ENCODE data around the gene FOXJ3. TPM values are rescaled to one million over a fixed set of nuclear protein-coding genes. Genes with fewer than 3 reads are reported as not detected.

FOXJ3 gene
- total and polyA plus RNA-seq, 2 of the 8 experiments (the other 6 are each of a cell fraction or from before 2014, with no cell fraction given): 48.6 to 51.9 TPM

DNA sequence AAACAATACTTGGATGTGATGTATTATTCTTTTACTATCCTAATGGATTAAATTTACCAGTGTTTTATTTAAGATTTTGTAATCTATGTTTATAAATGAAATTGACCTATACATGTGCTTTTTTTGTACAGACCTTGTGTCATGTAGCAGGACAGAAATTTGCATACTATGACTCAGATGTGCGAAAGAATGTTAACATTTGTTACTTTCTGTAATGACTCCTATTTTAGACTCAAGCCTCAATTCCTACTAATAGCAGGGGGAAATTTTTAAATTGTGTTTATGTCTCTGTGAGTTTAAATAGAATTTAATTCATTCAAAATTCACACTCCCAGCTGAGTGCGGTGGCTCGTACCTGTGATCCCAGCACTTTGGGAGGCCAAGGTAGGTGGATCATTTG is 23.8 kb upstream of the FOXJ3 start:
- ChIA-PET CTCF (ENCODE audit: partially characterized antibody) (interaction anchor here (0.7 kb wide), 1 partner anchor 26 kb away, joined by 3 read pairs; no protein-coding TSS in a partner anchor), POLR2A (ENCODE audit: partially characterized antibody) (no interaction called here)
- Histone ChIP-seq H2BK12ac (ENCODE audit: low read depth, low read length) (no peak overlapping the region), H3K79me2 (ENCODE audit: control insufficient read depth in 1 of 2, insufficient read depth in 2 of 2, low read length in 2 of 2) (no peaks in the 10 kb centered on the region), H3K36me3 (ENCODE audit: control insufficient read depth in 2 of 4, insufficient read depth in 4 of 4, low read length in 3 of 4) (no peaks in the 10 kb centered on the region), H4K91ac (replicated peaks; ENCODE audit: insufficient read length, low read length) (no peak overlapping the region), H2BK15ac (ENCODE audit: low read length) (no peak overlapping the region), H3K14ac (ENCODE audit: insufficient read length) (no peak overlapping the region), H3K56ac (replicated peaks; ENCODE audit: insufficient read length, low read depth, low read length) (no peak overlapping the region), H3K9me3 (ENCODE audit: insufficient read depth in 2 of 2, low read depth in 1 of 2, low read length in 1 of 2) (no peaks in the 10 kb centered on the region), H2AK5ac (ENCODE audit: low read depth, low read length) (no peak overlapping the region), H4K20me1 (replicated peaks in 1 of 2; ENCODE audit: control insufficient read depth in 1 of 2, insufficient read depth in 2 of 2, low read length in 2 of 2) (no peaks in the 10 kb centered on the region), H3K23me2 (ENCODE audit: low read depth, low read length) (no peaks in the 10 kb centered on the region), H2BK5ac (ENCODE audit: low read depth, low read length) (no peak overlapping the region), H2BK120ac (replicated peaks; ENCODE audit: low read depth, low read length) (no peak overlapping the region), H3K18ac (ENCODE audit: extremely low read depth, low read length) (no peak overlapping the region), H2AFZ (ENCODE audit: low read length) (no peak overlapping the region), H4K8ac (ENCODE audit: extremely low read depth, insufficient read depth, low read length) (no peak overlapping the region), H3K4me2 (ENCODE audit: insufficient read depth in 1 of 2, low read depth in 2 of 2, low read length in 2 of 2) (no peak overlapping the region), H4K5ac (ENCODE audit: insufficient read length, low read depth, low read length) (no peak overlapping the region), H2BK20ac (ENCODE audit: low read length) (no peak overlapping the region), H3K27ac (ENCODE audit: low read depth, low read length) (no peak overlapping the region), H3K4me3 (ENCODE audit: extremely low read depth in 1 of 4, insufficient read depth in 2 of 4, low read depth in 3 of 4, low read length in 4 of 4) (no peak overlapping the region), H3K23ac (ENCODE audit: insufficient read length) (no peak overlapping the region), H3K79me1 (ENCODE audit: low read depth, low read length) (no peaks in the 10 kb centered on the region), H3K9ac (replicated peaks in 1 of 4; ENCODE audit: extremely low read depth in 1 of 4, low read depth in 3 of 4, low read length in 3 of 4) (no peak overlapping the region), H3K27me3 (replicated peaks in 1 of 4; ENCODE audit: control insufficient read depth in 3 of 4, extremely low read depth in 1 of 4, insufficient read depth in 3 of 4, low read length in 3 of 4) (peaks cover 0 to 1% (median 0%) of the 10 kb centered on the region in 4 experiments; a peak in 1 of 7 replicates), H3K4ac (replicated peaks; ENCODE audit: insufficient read length, low read depth, low read length) (no peak overlapping the region), H3K4me1 (replicated peaks in 1 of 4; ENCODE audit: control insufficient read depth in 3 of 4, insufficient read depth in 4 of 4, low read length in 3 of 4) (0 out of 7 replicates have a peak, but pooled peaks cover 0 to 2% (median 0%) of the 10 kb centered on the region in 4 experiments)
- TF ChIP-seq BACH1 (IDR thresholded peaks at IDR 0.05; ENCODE audit: low read length) (no peak), EZH2 (IDR thresholded peaks at IDR 0.05; ENCODE audit: low read depth, low read length, severe bottlenecking) (no peak), RFX5 (IDR thresholded peaks at IDR 0.05; ENCODE audit: borderline replicate concordance, low read depth, low read length) (no peak), TAF1 (IDR thresholded peaks at IDR 0.05; ENCODE audit: low read depth, low read length) (no peak), CHD1 (IDR thresholded peaks at IDR 0.05; ENCODE audit: low read depth, low read length) (no peak)
- TF ChIP-seq, protein P1, sequence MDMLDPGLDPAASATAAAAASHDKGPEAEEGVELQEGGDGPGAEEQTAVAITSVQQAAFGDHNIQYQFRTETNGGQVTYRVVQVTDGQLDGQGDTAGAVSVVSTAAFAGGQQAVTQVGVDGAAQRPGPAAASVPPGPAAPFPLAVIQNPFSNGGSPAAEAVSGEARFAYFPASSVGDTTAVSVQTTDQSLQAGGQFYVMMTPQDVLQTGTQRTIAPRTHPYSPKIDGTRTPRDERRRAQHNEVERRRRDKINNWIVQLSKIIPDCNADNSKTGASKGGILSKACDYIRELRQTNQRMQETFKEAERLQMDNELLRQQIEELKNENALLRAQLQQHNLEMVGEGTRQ (IDR thresholded peaks at IDR 0.05; ENCODE audit: low read length): no peak
- TF ChIP-seq, protein P2, sequence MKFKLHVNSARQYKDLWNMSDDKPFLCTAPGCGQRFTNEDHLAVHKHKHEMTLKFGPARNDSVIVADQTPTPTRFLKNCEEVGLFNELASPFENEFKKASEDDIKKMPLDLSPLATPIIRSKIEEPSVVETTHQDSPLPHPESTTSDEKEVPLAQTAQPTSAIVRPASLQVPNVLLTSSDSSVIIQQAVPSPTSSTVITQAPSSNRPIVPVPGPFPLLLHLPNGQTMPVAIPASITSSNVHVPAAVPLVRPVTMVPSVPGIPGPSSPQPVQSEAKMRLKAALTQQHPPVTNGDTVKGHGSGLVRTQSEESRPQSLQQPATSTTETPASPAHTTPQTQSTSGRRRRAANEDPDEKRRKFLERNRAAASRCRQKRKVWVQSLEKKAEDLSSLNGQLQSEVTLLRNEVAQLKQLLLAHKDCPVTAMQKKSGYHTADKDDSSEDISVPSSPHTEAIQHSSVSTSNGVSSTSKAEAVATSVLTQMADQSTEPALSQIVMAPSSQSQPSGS (IDR thresholded peaks at IDR 0.05; ENCODE audit: low read length): no peak
- FAIRE-seq (no peak), DNase-seq (ENCODE audit: low read depth in 1 of 2, low spot score in 2 of 2) (no peak)
- 92% methylated on average over 3 of the region's 3 CpGs; no CpG with 5 or more reads in 1 of the 2 experiments for WGBS, 2 experiments (ENCODE audit: extremely low coverage in 1 of 2, insufficient coverage in 1 of 2, insufficient read length in 1 of 2, insufficient replicate concordance in 2 of 2, low coverage in 1 of 2, low lambda C conversion rate in 2 of 2, missing lambda C conversion rate in 1 of 2)

All from H1 (cell line).